NT2/D1 (cell line): ENCODE results near the gene GAREM1.

ENCODE experiments used
- SUZ12 ChIP-seq: IDR thresholded peaks from 2 replicates; pipeline ENCODE4 v1.6.1; 2011; ENCODE audit not compliant: insufficient read length, insufficient read depth; ENCODE audit errors: extremely low read depth
- YY1 ChIP-seq: IDR thresholded peaks from 2 replicates; pipeline ENCODE4 v1.6.1; 2011; ENCODE audit not compliant: insufficient read length, insufficient read depth

DNA sequence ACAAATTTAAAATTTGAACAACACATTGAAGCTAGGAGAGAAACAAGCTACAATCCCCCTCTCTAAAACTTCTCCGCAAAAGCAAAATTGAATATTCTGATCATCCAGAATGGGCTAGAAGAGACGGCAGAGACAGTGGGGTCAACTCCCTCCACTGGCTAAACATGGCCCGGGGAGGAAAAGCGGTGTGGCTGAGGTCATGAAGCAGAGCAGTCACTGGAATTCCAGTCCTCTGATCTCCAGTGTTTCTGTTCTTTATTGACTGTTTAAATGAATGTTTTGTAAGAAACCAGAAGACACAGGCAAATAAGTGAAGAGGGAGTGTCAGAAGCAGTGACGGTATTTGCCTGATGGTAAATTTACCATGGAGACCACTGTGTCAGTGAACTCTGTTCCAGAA, 116.2 kb downstream of the GAREM1 start:
- TF ChIP-seq YY1: no peak
- TF ChIP-seq SUZ12: no peak
